Liver (tissue), 9 donors: ENCODE measurements around the gene RPA3. TPM values are rescaled to one million over a fixed set of nuclear protein-coding genes. Genes with fewer than 3 reads are reported as not detected.

Source experiments
- DNase-seq: peaks from one replicate; pipeline ENCODE4 v3.0.0-alpha.2; 2017; ENCODE audit warnings: low spot score
- H3K27ac ChIP-seq, 2 donors: one replicate each; pipeline ENCODE4 v1.7.0; 2013; ENCODE audit warnings: inconsistent platforms in 2 of 2, low read length in 2 of 2, control low read depth in 1 of 2, low read depth in 1 of 2, mild to moderate bottlenecking in 1 of 2
- H3K27me3 ChIP-seq, 4 donors: one replicate each; pipeline versions ENCODE4 v1.6.1 to v1.7.0; 2013; ENCODE audit warnings: low read length in 3 of 4, inconsistent platforms in 1 of 4, mild to moderate bottlenecking in 1 of 4, moderate library complexity in 1 of 4; ENCODE audit not compliant: control insufficient read depth in 4 of 4, insufficient read depth in 4 of 4
- H3K36me3 ChIP-seq, 4 donors: one replicate each; pipeline versions ENCODE4 v1.6.1 to v1.7.0; 2013; ENCODE audit warnings: low read length in 3 of 4, mild to moderate bottlenecking in 3 of 4, low read depth in 1 of 4, moderate library complexity in 1 of 4; ENCODE audit not compliant: control insufficient read depth in 4 of 4, insufficient read depth in 3 of 4
- H3K4me1 ChIP-seq, 4 donors: one replicate each; pipeline versions ENCODE4 v1.6.1 to v1.7.0; 2013; ENCODE audit warnings: low read length in 3 of 4, mild to moderate bottlenecking in 3 of 4, moderate library complexity in 1 of 4; ENCODE audit not compliant: control insufficient read depth in 4 of 4, insufficient read depth in 4 of 4
- H3K4me3 ChIP-seq, 3 donors: one replicate each; pipeline versions ENCODE4 v1.6.1 to v1.7.0; 2013; ENCODE audit warnings: low read length in 3 of 3, control low read depth in 1 of 3, low read depth in 1 of 3, mild to moderate bottlenecking in 1 of 3
- H3K9ac ChIP-seq, 2 donors: one replicate each; pipeline ENCODE4 v1.7.0; 2013; ENCODE audit warnings: low read length in 2 of 2, mild to moderate bottlenecking in 2 of 2, moderate library complexity in 2 of 2, control low read depth in 1 of 2, low read depth in 1 of 2
- H3K9me3 ChIP-seq, 4 donors: one replicate each; pipeline versions ENCODE4 v1.6.1 to v1.7.0; 2013; ENCODE audit warnings: low read length in 3 of 4; ENCODE audit not compliant: control insufficient read depth in 4 of 4
- ATF3 ChIP-seq: IDR thresholded peaks from 2 replicates; pipeline ENCODE4 v1.6.1; 2016; ENCODE audit warnings: antibody characterized with exemption
- CTCF ChIP-seq: fragments of 150-350 bp; IDR thresholded peaks from 2 replicates; pipeline ENCODE4 v1.5.1; 2017; ENCODE audit warnings: improper control_type of control experiment, low read depth, low read length; ENCODE audit not compliant: missing input control
- EGR1 ChIP-seq, 2 donors: IDR thresholded peaks; 2 replicates each; pipeline ENCODE4 v1.6.1; 2016 to 2018; ENCODE audit warnings: antibody characterized with exemption in 2 of 2, low read depth in 2 of 2
- FOXA1 ChIP-seq: IDR thresholded peaks from 2 replicates; pipeline ENCODE4 v1.6.1; 2016; ENCODE audit warnings: antibody characterized with exemption
- FOXA2 ChIP-seq: IDR thresholded peaks from 2 replicates; pipeline ENCODE4 v1.6.1; 2016; ENCODE audit warnings: antibody characterized with exemption
- GABPA ChIP-seq, 2 donors: IDR thresholded peaks in 1 of 2; conservative IDR thresholded peaks in 1 of 2; 2 replicates each; pipeline ENCODE4 v1.6.1; 2016; ENCODE audit warnings: antibody characterized with exemption in 2 of 2, mild to moderate bottlenecking in 1 of 2, moderate library complexity in 1 of 2
- HNF4A ChIP-seq, 2 donors: conservative IDR thresholded peaks; 2 replicates each; pipeline ENCODE4 v1.6.1; 2016; ENCODE audit warnings: antibody characterized with exemption in 2 of 2, mild to moderate bottlenecking in 2 of 2
- HNF4G ChIP-seq: IDR thresholded peaks from 2 replicates; pipeline ENCODE4 v1.6.1; 2016; ENCODE audit warnings: antibody characterized with exemption
- JUND ChIP-seq, 2 donors: IDR thresholded peaks; 2 replicates each; pipeline ENCODE4 v1.6.1; 2016; ENCODE audit warnings: antibody characterized with exemption in 2 of 2
- MAX ChIP-seq: IDR thresholded peaks from 2 replicates; pipeline ENCODE4 v1.6.1; 2016; ENCODE audit warnings: antibody characterized with exemption
- NR2F2 ChIP-seq: IDR thresholded peaks from 2 replicates; pipeline ENCODE4 v1.6.1; 2016; ENCODE audit warnings: antibody characterized with exemption
- RAD21 ChIP-seq, 2 donors: IDR thresholded peaks; 2 replicates each; pipeline ENCODE4 v1.6.1; 2016; ENCODE audit warnings: antibody characterized with exemption in 2 of 2, mild to moderate bottlenecking in 2 of 2
- RXRA ChIP-seq, 2 donors: IDR thresholded peaks; 2 replicates each; pipeline ENCODE4 v1.6.1; 2017 to 2018; ENCODE audit warnings: antibody characterized with exemption in 2 of 2, mild to moderate bottlenecking in 1 of 2
- SP1 ChIP-seq: IDR thresholded peaks from 2 replicates; pipeline ENCODE4 v1.6.1; 2018; ENCODE audit warnings: antibody characterized with exemption, mild to moderate bottlenecking
- TAF1 ChIP-seq: conservative IDR thresholded peaks from 2 replicates; pipeline ENCODE4 v1.6.1; 2016; ENCODE audit warnings: antibody characterized with exemption, mild to moderate bottlenecking
- YY1 ChIP-seq: IDR thresholded peaks from 2 replicates; pipeline ENCODE4 v1.6.1; 2016; ENCODE audit warnings: antibody characterized with exemption, mild to moderate bottlenecking
- WGBS: extraction: QIAGEN DNeasy Blood & Tissue Kit; methylation state at CpG from one replicate; pipeline ENCODE4 v1.1.7; 2013; 5-methylcytosine and 5-hydroxymethylcytosine counted together
- polyA plus RNA-seq, 2 donors: library from polyadenylated mRNA; stranded (reverse) in 1 of 2; unstranded in 1 of 2; fragments of 200-250 nt in 1 of 2; fragments of >200 nt in 1 of 2; fragmentation: Nextera tagmentation in 1 of 2; extraction: Ambion mirVana in 1 of 2; gene quantifications; one replicate each; pipeline versions ENCODE4 v1.2.1 to v1.2.3, GENCODE V29; 2013 to 2015
- total RNA-seq, 2 donors: library from RNA; depleted of rRNA; stranded (reverse); fragments of >200 nt; gene quantifications; one replicate each; pipeline ENCODE4 v1.2.3, GENCODE V29; 2014
- TF ChIP-seq, protein P1 (sequence below): IDR thresholded peaks from 2 replicates; pipeline ENCODE4 v1.6.1; 2016; ENCODE audit warnings: antibody characterized with exemption
- TF ChIP-seq, protein P2 (sequence below): IDR thresholded peaks from 2 replicates; pipeline ENCODE4 v1.6.1; 2016; ENCODE audit warnings: antibody characterized with exemption, mild to moderate bottlenecking
- donor health status: healthy.
- donor health status: healthy.
- donor health status: healthy.
- donor health status: healthy.
- donor health status: healthy.

RPA3 gene
- total and polyA plus RNA-seq, 4 donors = 13.0 to 53.1 (median 18.6) TPM

DNA sequence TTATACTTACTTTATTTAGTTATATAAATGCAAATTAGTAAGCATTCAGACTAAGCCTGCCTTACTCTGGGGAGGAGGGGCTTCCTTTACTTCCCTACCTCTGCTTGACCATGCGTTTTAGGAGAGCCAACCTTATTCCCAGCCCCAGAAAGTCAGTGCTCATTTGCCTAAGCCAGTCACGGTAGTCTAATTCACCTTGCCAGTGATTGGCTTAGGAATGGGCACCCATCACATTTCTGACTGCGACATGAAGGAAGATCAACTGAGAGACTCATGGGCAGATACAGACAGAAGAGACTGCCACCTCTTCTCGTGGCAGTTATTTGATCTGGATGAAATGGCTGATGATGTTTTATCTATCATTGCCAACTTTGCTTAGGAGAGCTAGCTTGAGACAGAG is 29.5 kb downstream of the RPA3 start:
- Histone ChIP-seq H3K4me1 (no peaks in the 10 kb centered on the region), H3K27me3 (no peaks in the 10 kb centered on the region), H3K4me3 (no peak overlapping the region), H3K9ac (no peak overlapping the region), H3K36me3 (no peaks in the 10 kb centered on the region), H3K27ac (no peak overlapping the region), H3K9me3 (no peaks in the 10 kb centered on the region)
- DNase-seq = no peak
- 90% methylated on average over 4 of the region's 4 CpGs for WGBS
- no peak for TF ChIP-seq FOXA2
- no peak for TF ChIP-seq HNF4A (conservative IDR thresholded peaks at IDR 0.05)
- no peak for TF ChIP-seq RXRA (IDR thresholded peaks at IDR 0.05)
- no peak for TF ChIP-seq TAF1
- no peak for TF ChIP-seq CTCF
- no peak for TF ChIP-seq ATF3
- TF ChIP-seq HNF4G = no peak
- no peak for TF ChIP-seq SP1
- TF ChIP-seq FOXA1 = no peak
- TF ChIP-seq MAX = no peak
- no peak for TF ChIP-seq JUND (IDR thresholded peaks at IDR 0.05)
- no peak for TF ChIP-seq GABPA (IDR thresholded peaks at IDR 0.05 in 1 of 2, conservative IDR thresholded peaks at IDR 0.05 in 1 of 2)
- TF ChIP-seq RAD21 (IDR thresholded peaks at IDR 0.05) = no peak
- no peak for TF ChIP-seq YY1
- TF ChIP-seq, protein P1, sequence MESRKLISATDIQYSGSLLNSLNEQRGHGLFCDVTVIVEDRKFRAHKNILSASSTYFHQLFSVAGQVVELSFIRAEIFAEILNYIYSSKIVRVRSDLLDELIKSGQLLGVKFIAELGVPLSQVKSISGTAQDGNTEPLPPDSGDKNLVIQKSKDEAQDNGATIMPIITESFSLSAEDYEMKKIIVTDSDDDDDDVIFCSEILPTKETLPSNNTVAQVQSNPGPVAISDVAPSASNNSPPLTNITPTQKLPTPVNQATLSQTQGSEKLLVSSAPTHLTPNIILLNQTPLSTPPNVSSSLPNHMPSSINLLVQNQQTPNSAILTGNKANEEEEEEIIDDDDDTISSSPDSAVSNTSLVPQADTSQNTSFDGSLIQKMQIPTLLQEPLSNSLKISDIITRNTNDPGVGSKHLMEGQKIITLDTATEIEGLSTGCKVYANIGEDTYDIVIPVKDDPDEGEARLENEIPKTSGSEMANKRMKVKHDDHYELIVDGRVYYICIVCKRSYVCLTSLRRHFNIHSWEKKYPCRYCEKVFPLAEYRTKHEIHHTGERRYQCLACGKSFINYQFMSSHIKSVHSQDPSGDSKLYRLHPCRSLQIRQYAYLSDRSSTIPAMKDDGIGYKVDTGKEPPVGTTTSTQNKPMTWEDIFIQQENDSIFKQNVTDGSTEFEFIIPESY = no peak
- TF ChIP-seq NR2F2 = no peak
- TF ChIP-seq, protein P2, sequence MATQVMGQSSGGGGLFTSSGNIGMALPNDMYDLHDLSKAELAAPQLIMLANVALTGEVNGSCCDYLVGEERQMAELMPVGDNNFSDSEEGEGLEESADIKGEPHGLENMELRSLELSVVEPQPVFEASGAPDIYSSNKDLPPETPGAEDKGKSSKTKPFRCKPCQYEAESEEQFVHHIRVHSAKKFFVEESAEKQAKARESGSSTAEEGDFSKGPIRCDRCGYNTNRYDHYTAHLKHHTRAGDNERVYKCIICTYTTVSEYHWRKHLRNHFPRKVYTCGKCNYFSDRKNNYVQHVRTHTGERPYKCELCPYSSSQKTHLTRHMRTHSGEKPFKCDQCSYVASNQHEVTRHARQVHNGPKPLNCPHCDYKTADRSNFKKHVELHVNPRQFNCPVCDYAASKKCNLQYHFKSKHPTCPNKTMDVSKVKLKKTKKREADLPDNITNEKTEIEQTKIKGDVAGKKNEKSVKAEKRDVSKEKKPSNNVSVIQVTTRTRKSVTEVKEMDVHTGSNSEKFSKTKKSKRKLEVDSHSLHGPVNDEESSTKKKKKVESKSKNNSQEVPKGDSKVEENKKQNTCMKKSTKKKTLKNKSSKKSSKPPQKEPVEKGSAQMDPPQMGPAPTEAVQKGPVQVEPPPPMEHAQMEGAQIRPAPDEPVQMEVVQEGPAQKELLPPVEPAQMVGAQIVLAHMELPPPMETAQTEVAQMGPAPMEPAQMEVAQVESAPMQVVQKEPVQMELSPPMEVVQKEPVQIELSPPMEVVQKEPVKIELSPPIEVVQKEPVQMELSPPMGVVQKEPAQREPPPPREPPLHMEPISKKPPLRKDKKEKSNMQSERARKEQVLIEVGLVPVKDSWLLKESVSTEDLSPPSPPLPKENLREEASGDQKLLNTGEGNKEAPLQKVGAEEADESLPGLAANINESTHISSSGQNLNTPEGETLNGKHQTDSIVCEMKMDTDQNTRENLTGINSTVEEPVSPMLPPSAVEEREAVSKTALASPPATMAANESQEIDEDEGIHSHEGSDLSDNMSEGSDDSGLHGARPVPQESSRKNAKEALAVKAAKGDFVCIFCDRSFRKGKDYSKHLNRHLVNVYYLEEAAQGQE = no peak
- TF ChIP-seq EGR1 (IDR thresholded peaks at IDR 0.05; ENCODE audit: low read depth in 2 of 2) = no peak
